ENCODE results near the gene FER1L5. TPM values are rescaled to one million over a fixed set of nuclear protein-coding genes. Genes with fewer than 3 reads are reported as not detected.

FER1L5 gene
- total RNA-seq, 1 experiment from 2014 or later = 0.22 TPM

- DNase-seq (ENCODE audit: low spot score) = peak; percentile 99
These were observed 97.3 kb downstream of the FER1L5 start, which contains the start of gene LMAN2L for GRCh38 chr2:96739633-96740428. Gene LMAN2L, minus strand, starts transcription at chr2:96740064. Its CDS starts 24 bp downstream, at chr2:96740040.

GRCh38 chr2:96747061-96747617, 104.6 kb downstream of the FER1L5 start:
- DNase-seq (ENCODE audit: low spot score) = no peak

DNA sequence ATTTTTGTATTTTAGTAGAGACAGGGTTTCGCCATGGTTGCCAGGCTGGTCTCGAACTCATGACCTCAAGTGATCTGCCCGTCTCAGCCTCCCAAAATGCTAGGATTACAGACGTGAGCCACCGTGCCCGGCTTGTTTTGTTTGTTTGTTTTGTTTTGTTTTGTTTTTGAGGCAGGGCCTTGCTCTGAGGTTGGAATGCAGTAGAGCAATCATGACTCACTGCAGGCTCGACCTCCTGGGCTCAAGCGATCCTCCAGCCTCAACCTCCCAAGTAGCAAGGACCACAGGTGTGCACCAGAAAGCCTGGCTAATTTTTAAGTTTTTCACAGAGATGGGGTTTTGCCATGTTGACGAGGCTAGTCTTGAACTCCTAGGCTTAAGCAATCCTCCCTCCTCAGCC, 109.2 kb downstream of the FER1L5 start:
- no peak for DNase-seq (ENCODE audit: low spot score)

DNA sequence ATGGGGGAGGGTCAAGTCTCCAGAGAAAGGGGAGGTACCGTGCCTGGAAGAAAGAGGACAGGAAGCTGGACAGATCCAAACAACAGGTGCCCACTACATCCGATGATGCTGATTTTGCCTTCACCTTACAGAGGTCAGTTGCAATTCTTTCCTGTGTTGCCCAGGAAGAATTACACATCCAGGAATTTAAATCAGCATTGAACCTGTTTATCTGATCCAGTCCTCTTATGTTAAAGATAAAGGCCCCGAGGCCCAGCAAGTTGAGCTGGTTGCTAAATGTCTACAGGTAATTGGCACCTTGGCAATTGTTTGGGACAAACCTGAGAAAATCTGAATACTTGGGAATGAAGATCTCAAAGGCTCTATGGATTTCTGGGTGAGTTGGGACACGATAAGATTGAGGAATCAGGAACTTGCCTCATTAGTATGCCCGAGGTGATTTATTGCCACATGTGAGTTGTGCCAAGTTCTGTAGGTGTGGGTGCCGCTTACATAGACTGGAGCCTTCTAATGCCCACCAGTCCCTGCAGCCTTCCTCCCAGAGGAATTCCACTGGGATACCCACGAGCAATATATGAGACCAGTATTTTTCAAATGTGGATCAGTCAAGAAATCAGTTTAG, 111.2 kb downstream of the FER1L5 start:
- no peak for DNase-seq (ENCODE audit: low spot score)

DNA sequence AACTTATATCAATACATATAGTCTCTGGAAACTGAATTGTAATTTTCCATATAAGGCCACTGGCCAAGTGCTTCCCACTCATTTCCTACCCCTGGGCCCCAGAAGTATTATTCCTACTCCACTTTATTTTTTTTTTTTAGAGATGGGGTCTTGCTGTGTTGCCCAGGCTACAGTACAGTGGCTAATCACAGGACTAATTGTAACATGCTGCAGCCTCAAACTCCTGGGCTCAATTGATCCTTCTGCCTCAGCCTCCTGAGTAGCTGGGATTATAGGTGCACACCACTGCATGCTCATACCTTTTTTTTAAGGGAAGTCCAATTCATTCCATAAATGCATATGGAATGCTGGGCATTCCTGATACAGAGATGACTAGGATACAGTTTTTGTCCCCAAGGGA, 111.8 kb downstream of the FER1L5 start:
- DNase-seq (ENCODE audit: low spot score) = no peak

Other genes with a start within 250 kb of the FER1L5 start
- gene NEURL3, start 137.4 kb upstream of the FER1L5 start, total RNA-seq (2014; rRNA removed; shearing (Covaris generic)) = 0.45 and 0.93 TPM in 2 replicates
- gene ARID5A, start 106.0 kb upstream of the FER1L5 start, total RNA-seq (2014; rRNA removed; shearing (Covaris generic)) = 6.9 and 11.2 TPM in 2 replicates
- gene KANSL3, start 4.5 kb upstream of the FER1L5 start, total RNA-seq (2014; rRNA removed; shearing (Covaris generic)) = 32.7 and 36.7 TPM in 2 replicates
- gene LMAN2L, start 97.3 kb downstream of the FER1L5 start, total RNA-seq (2014; rRNA removed; shearing (Covaris generic)) = 49.3 and 57.1 TPM in 2 replicates
- 4.4 and 5.2 TPM in 2 replicates for gene CNNM4, start 118.1 kb downstream of the FER1L5 start, total RNA-seq (2014; rRNA removed; shearing (Covaris generic))
- gene CNNM3, start 173.5 kb downstream of the FER1L5 start, total RNA-seq (2014; rRNA removed; shearing (Covaris generic)) = 5.5 and 7.1 TPM in 2 replicates
- 4.2 and 5.7 TPM in 2 replicates for gene ANKRD23, start 201.3 kb downstream of the FER1L5 start, total RNA-seq (2014; rRNA removed; shearing (Covaris generic))
- gene ANKRD39, start 215.3 kb downstream of the FER1L5 start, total RNA-seq (2014; rRNA removed; shearing (Covaris generic)) = 33.5 and 37.9 TPM in 2 replicates
- gene SEMA4C, start 227.3 kb downstream of the FER1L5 start, total RNA-seq (2014; rRNA removed; shearing (Covaris generic)) = 38.4 and 40.1 TPM in 2 replicates

Data from A172 (cell line).